HepG2 (cell line): Measurements from ENCODE around the gene DOHH. TPM values are rescaled to one million over a fixed set of nuclear protein-coding genes. Genes with fewer than 3 reads are reported as not detected.

Experiments
- ATAC-seq: fragments of 200-7000 bp; cut with Tn5 transposase; 3 replicates; pipeline ENCODE4 v1.9.1; 2020; ENCODE audit warnings: mild to moderate bottlenecking, moderate library complexity
- BruUV-seq: library from RNA; stranded (reverse); fragments of 400-500 nt; replicated peaks from 2 replicates; lab custom pipeline; 2021; lab: Mats Ljungman, UMichigan
- CTCF ChIA-PET: fragments of 300-600 bp; formaldehyde crosslinking; extraction: SDS; loops from one replicate; lab custom pipeline; 2021; ENCODE audit warnings: low total read pairs, inconsistent platforms, low intra/inter-chr PET ratio; lab: Yijun Ruan, JAX
- POLR2A ChIA-PET: fragments of 350-600 bp; sonication (Branson Sonifier 250); formaldehyde crosslinking; loops from one replicate; lab custom pipeline; 2020; ENCODE audit warnings: antibody characterized with exemption, inconsistent platforms; lab: Yijun Ruan, JAX
- DNase-seq: peaks from one replicate; pipeline ENCODE4 v3.0.0-alpha.2; 2015; ENCODE audit warnings: low spot score
- FAIRE-seq: peaks from 3 replicates; lab custom pipeline; 2011; peaks lifted over from hg19 to GRCh38; lab: Jason Lieb, UNC
- H2AFZ ChIP-seq: one replicate; pipeline ENCODE4 v1.6.1; 2011; ENCODE audit warnings: low read length, inconsistent platforms
- H3K27ac ChIP-seq: fragments of 300-600 bp; 3 replicates; pipeline ENCODE4 v1.8.0; 2011; ENCODE audit warnings: mixed run types, mild to moderate bottlenecking, mixed read lengths, low read length, inconsistent platforms; ENCODE audit not compliant: insufficient read depth; ENCODE audit errors: extremely low read length
- H3K27me3 ChIP-seq, 2 experiments: fragments of 200-600 bp in 1 of 2; 2 replicates in 1 of 2; 3 replicates in 1 of 2; pipeline versions ENCODE4 v1.6.0 to v1.8.0; 2011; ENCODE audit warnings: low read length in 2 of 2, mild to moderate bottlenecking in 2 of 2, moderate library complexity in 2 of 2, inconsistent platforms in 1 of 2; ENCODE audit not compliant: insufficient read depth in 2 of 2, control insufficient read depth in 1 of 2
- H3K36me3 ChIP-seq, 2 experiments: fragments of 200-600 bp in 1 of 2; replicated peaks in 1 of 2; 2 replicates in 1 of 2; 3 replicates in 1 of 2; pipeline versions ENCODE4 v1.5.1 to v1.8.0; 2011; ENCODE audit warnings: low read length in 2 of 2, inconsistent platforms in 1 of 2; ENCODE audit not compliant: insufficient read depth in 2 of 2, control insufficient read depth in 1 of 2
- H3K4me1 ChIP-seq: 2 replicates; pipeline ENCODE4 v1.5.1; 2012; ENCODE audit warnings: low read length, inconsistent platforms; ENCODE audit not compliant: insufficient read depth
- H3K4me2 ChIP-seq: 2 replicates; pipeline ENCODE4 v1.6.0; 2011; ENCODE audit warnings: low read depth, low read length, inconsistent platforms
- H3K4me3 ChIP-seq, 3 experiments: fragments of 200-600 bp in 1 of 3; sonication (generic), shearing (Covaris generic) in 1 of 3; replicated peaks in 1 of 3; 2 replicates each; pipeline ENCODE4 v1.5.1; 2011 to 2016; ENCODE audit warnings: low read length in 3 of 3, inconsistent platforms in 2 of 3, low read depth in 2 of 3, mild to moderate bottlenecking in 2 of 3, control low read depth in 1 of 3, mixed read lengths in 1 of 3; ENCODE audit not compliant: insufficient read depth in 1 of 3
- H3K79me2 ChIP-seq: one replicate; pipeline ENCODE4 v1.6.1; 2011; ENCODE audit warnings: low read length, inconsistent platforms; ENCODE audit not compliant: insufficient read depth
- H3K9ac ChIP-seq: 2 replicates; pipeline ENCODE4 v1.6.0; 2011; ENCODE audit warnings: mild to moderate bottlenecking, low read depth, low read length, inconsistent platforms; ENCODE audit not compliant: insufficient read depth
- H3K9me3 ChIP-seq: 2 replicates; pipeline ENCODE4 v1.5.1; 2012; ENCODE audit warnings: mild to moderate bottlenecking, low read length
- H4K20me1 ChIP-seq: 2 replicates; pipeline ENCODE4 v1.6.0; 2011; ENCODE audit warnings: inconsistent platforms, mild to moderate bottlenecking, low read length, moderate library complexity; ENCODE audit not compliant: insufficient read depth
- FOXP1 ChIP-seq, 2 experiments: fragments of 450-650 bp in 1 of 2; IDR thresholded peaks; 2 replicates each; pipeline ENCODE4 v1.6.1; 2017 to 2018; ENCODE audit warnings: antibody characterized with exemption in 1 of 2
- ISL2 ChIP-seq: sonication (generic); formaldehyde crosslinking; IDR thresholded peaks from 2 replicates; pipeline ENCODE4 v1.5.0; 2020; ENCODE audit warnings: missing genetic modification reagents
- NCOA5 ChIP-seq: sonication (generic); formaldehyde crosslinking; IDR thresholded peaks from 2 replicates; pipeline ENCODE4 v1.4.0; 2020; ENCODE audit warnings: missing genetic modification reagents
- NFKBIZ ChIP-seq: IDR thresholded peaks from 2 replicates; pipeline ENCODE4 v1.6.1; 2018; ENCODE audit warnings: missing genetic modification reagents, missing compliant biosample characterization
- ZBTB49 ChIP-seq: sonication (generic); formaldehyde crosslinking; IDR thresholded peaks from 2 replicates; pipeline ENCODE4 v1.4.0; 2020; ENCODE audit warnings: missing genetic modification reagents, borderline replicate concordance
- ZNF709 ChIP-seq: sonication (generic); formaldehyde crosslinking; IDR thresholded peaks from 2 replicates; pipeline ENCODE4 v1.5.0; 2020; ENCODE audit warnings: mild to moderate bottlenecking, missing genetic modification reagents
- ZNF747 ChIP-seq: sonication (generic); formaldehyde crosslinking; IDR thresholded peaks from 2 replicates; pipeline ENCODE4 v1.8.1; 2023; ENCODE audit warnings: missing genetic modification reagents, mild to moderate bottlenecking, borderline replicate concordance
- ZSCAN29 ChIP-seq: sonication (generic); formaldehyde crosslinking; conservative IDR thresholded peaks from 2 replicates; pipeline ENCODE4 v1.4.0; 2020; ENCODE audit warnings: mild to moderate bottlenecking, missing genetic modification reagents
- WGBS: methylation state at CpG from one replicate; pipeline ENCODE4 v1.1.6; 2017; ENCODE audit warnings: low lambda C conversion rate; 5-methylcytosine and 5-hydroxymethylcytosine counted together
- in situ Hi-C: cut with HindIII; loops from 2 replicates; pipeline ENCODE4 v1.10.0; 2017; ENCODE audit warnings: low pct_unique_long_range_greater_than_20kb; ENCODE audit not compliant: extremely low pct_ligation_motif_present
- intact Hi-C: fragments of 100-400 bp; cut with micrococcal nuclease; formaldehyde crosslinking; loops from one replicate; pipeline ENCODE4 v1.10.0; 2022; ENCODE audit not compliant: unreplicated experiment
- polyA plus RNA-seq, 8 experiments: library from polyadenylated mRNA; depleted of rRNA in 3 of 8; stranded (reverse) in 7 of 8; unstranded in 1 of 8; fragments of >200 nt; fragmentation: Illumina TruSeq in 4 of 8; extraction: Trizol in 4 of 8; gene quantifications; 2 replicates each; pipeline versions ENCODE4 v1.2.1 to v1.2.3, GENCODE V29; 2011 to 2016; ENCODE audit warnings: low read depth in 4 of 8, missing spikeins in 1 of 8, mixed read lengths in 1 of 8; ENCODE audit not compliant: insufficient read depth in 1 of 8
- total RNA-seq, 5 experiments: library from RNA; depleted of rRNA; stranded (reverse); fragments of >200 nt; fragmentation: Illumina TruSeq; extraction: Trizol; gene quantifications; 2 replicates each; pipeline ENCODE4 v1.2.3, GENCODE V29; 2016; ENCODE audit warnings: low read depth in 1 of 5
- TF ChIP-seq, protein P1 (sequence below): sonication (generic); formaldehyde crosslinking; IDR thresholded peaks from 2 replicates; pipeline ENCODE4 v1.4.0; 2020; ENCODE audit warnings: missing genetic modification reagents

Gene DOHH
- total and polyA plus RNA-seq, 2 of the 13 experiments (the other 11 are each of a cell fraction or from before 2014, with no cell fraction given), result 3.5 to 13.7 TPM

GRCh38 chr19:3511506-3512251 lies 11.2 kb upstream of the DOHH start (continued):
- TF ChIP-seq FOXP1 (IDR thresholded peaks at IDR 0.05), result no peak
- no peak for TF ChIP-seq FOXP1 (CRISPR knock-in tag; IDR thresholded peaks at IDR 0.05)
- TF ChIP-seq ZNF747 (CRISPR knock-in tag), result no peak
- no peak for TF ChIP-seq ISL2 (CRISPR knock-in tag)
- TF ChIP-seq, protein P1, sequence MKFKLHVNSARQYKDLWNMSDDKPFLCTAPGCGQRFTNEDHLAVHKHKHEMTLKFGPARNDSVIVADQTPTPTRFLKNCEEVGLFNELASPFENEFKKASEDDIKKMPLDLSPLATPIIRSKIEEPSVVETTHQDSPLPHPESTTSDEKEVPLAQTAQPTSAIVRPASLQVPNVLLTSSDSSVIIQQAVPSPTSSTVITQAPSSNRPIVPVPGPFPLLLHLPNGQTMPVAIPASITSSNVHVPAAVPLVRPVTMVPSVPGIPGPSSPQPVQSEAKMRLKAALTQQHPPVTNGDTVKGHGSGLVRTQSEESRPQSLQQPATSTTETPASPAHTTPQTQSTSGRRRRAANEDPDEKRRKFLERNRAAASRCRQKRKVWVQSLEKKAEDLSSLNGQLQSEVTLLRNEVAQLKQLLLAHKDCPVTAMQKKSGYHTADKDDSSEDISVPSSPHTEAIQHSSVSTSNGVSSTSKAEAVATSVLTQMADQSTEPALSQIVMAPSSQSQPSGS, result no peak
- TF ChIP-seq, all 625 proteins: peak for 0

DNA sequence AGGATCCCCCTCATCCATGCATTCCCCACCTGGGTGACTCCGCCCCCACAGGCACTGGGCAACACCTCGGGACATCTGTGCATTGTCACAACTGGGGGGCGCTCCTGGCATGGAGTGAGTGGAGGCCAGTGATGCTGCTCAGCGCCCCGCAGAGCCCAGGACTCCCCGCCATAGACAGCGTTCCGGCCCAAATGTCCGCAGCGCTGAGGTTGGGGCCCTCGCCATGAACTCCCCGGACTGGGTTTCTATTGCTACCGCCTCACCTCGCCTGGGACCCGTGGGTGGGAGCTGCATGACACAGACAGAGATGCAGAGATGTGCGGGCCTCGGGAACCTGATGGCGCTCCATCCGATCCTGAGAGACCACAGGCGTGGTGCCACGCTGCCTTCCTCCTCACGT lies 10.3 kb upstream of the DOHH start:
- Histone ChIP-seq H3K9ac (no peak overlapping the region), H3K36me3 (peaks cover 5 to 20% of the 10 kb centered on the region in 2 experiments; a peak in 4 of 5 replicates), H3K4me2 (no peak overlapping the region), H3K27me3 (no peaks in the 10 kb centered on the region), H4K20me1 (peaks cover 18% of the 10 kb centered on the region; the same call in 1 of the 2 replicates), H3K9me3 (no peaks in the 10 kb centered on the region), H3K4me1 (peaks cover 12% of the 10 kb centered on the region), H3K79me2 (peaks cover 72% of the 10 kb centered on the region), H2AFZ (no peak overlapping the region), H3K4me3 (no peak overlapping the region), H3K27ac (no peak overlapping the region)
- intact Hi-C loops (no loop called here), in situ Hi-C loops (no loop called here)
- 98% methylated on average over 19 of the region's 22 CpGs for WGBS
- no TSS peak for BruUV-seq
- TF ChIP-seq ZSCAN29 (CRISPR knock-in tag) (no peak), ZBTB49 (CRISPR knock-in tag) (no peak), NFKBIZ (no peak), NCOA5 (CRISPR knock-in tag) (no peak), ZNF709 (CRISPR knock-in tag) (no peak)
- POLR2A ChIA-PET, result no interaction called here
- ATAC-seq (no peak), DNase-seq (no peak), FAIRE-seq (no peak)
- CTCF ChIA-PET, result no interaction called here
